GM21381 (cell line): ENCODE results near the gene ENTPD8.

Experiments
- ATAC-seq: cut with Tn5 transposase; IDR thresholded peaks from one replicate; pipeline ENCODE4 v1.9.1; 2021; ENCODE audit warnings: mild to moderate bottlenecking, moderate library complexity; ENCODE audit not compliant: unreplicated experiment

ENTPD8 gene, protein sequence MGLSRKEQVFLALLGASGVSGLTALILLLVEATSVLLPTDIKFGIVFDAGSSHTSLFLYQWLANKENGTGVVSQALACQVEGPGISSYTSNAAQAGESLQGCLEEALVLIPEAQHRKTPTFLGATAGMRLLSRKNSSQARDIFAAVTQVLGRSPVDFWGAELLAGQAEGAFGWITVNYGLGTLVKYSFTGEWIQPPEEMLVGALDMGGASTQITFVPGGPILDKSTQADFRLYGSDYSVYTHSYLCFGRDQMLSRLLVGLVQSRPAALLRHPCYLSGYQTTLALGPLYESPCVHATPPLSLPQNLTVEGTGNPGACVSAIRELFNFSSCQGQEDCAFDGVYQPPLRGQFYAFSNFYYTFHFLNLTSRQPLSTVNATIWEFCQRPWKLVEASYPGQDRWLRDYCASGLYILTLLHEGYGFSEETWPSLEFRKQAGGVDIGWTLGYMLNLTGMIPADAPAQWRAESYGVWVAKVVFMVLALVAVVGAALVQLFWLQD

DNA sequence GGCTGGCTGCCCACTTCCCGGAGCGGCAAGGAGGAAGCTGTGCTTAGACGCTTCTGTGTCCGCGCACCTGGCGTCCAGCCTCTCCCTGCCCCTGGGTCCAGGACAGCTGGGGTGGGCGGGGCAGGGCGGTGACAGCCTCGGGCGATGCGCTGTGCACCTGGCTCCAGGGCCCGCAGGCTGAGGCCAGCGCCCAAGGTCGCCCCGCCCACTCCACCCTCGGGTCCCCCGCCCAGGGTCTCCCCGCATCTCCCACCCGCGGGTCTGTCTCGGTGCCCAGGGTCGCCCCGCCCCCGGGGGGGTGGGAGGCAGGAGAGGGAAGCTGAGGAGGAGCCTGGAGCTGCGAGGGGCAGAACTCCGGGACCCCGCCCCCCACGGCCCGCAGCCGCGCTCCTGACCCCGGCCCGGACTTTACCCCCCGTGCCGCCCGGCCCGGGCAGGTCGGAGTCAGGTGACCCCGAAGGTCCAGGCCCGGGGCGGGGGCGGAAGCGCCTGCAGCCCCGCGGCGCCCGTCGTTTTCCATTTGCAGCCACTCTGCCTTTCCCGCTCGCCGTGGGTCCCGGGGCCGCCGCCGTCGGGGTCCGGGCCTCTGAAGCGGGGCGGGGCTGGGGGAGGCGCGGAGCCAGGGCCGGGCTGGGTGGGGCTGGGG is at the start of gene ENTPD8:
ENTPD8 (minus strand) TSS at position 69 of the 646 bp plus-strand sequence. CDS start 3,072 bp downstream, outside the sequence.
- no peak for ATAC-seq

DNA sequence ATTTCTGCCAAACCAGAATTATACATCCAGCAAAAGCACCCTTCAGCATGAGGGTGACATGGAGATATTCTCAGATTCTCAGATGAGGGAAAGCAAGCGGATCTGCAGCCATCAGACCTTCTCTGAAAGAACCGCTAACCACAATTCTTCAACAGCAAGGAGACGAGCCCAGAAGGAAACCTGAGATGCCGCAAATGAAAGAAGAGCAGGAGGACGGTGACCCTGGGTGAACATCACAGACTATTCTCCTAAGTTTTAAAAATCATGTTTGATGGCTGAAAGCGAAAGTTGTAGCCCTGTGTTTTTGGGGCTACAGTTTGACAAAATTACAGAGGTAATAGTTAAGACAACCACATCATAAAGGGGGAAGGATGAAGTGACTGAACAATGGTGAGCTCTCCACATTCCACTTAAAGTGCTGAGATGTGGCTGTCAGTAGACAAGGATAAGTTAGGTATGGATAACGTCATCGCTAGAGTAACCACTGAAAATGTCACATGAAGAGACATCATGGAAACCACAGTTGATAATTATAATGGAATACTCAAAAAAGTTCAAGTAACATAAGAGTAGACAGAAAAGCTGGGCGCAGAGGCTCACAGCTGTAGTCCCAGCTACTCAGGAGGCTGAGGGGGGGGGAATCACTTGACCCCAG is 49.5 kb upstream of the ENTPD8 start:
- ATAC-seq = no peak

DNA sequence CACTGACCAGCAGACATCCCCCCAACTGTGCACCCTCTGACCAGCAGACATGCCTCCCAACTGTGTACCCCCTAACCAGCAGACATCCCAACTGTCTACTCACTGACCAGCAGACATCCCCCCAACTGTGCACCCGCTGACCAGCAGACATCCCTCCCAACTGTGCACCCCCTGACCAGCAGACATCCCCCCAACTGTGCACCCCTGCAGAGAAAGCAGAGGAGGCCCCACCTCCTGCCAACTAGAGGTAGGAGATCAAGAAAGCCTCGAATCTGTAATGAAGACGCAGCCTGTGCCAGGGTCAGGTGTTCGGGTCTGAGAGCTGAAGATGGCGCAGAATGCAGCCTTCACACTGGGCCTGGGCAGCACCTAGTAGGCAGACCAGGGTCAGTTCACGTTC is 47.7 kb upstream of the ENTPD8 start:
- no peak for ATAC-seq

DNA sequence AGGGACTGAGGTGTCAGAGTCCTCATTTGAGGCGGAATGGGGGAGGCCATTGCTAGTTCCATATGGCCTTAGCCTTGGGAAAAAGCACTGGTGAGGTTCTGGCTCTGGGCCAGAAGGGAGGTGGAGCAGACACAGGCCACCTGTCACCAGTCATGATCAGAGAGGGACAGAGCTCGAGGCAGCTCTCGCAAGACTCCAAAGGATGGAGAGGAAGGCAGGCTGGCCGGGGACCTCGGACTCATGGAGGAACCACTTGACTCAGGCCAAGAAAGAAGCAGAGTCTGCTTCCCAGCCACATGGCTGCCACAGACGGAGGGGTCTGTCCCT is 47.1 kb upstream of the ENTPD8 start:
- no peak for ATAC-seq

DNA sequence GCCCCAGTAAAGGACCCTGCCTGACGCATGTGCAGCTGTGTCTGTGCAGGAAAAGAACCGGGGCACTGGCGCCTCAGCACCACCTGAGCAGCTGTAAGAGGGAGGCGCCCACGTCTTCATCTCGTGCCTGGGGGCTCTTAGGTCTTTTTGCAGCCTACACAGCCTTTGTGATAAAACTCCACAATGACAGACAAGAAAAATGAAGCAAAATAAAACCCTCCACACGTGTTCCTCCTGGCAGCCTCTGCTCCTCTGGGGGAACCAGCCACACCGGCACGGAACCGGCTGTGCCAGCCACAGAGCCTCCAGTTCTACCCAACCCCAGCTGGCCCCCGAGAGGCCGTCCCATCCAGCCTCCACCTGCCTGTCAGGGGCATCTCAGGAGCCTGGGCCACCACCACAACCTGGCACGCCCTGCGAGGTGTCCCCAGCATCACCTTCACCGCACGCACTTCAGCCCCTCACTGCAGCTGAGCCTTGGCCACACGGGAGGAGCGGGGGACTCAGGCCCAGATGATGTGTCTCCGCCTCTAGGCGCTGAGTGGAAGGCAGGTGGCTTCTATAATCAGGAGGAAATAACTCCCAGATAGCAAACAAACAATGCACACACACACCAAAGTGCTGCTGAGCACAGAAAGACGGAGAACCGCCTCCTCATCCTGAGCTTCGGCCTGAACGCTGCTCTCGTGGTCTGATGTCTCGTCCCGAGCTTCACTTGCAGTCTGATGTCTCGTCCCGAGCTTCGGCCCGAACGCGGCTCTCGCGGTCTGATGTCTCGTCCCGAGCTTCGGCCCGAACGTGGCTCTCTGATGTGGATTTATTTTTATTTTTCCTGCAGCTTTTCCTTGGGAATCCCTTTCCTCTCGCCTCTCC is 46.5 kb upstream of the ENTPD8 start:
- ATAC-seq = no peak

DNA sequence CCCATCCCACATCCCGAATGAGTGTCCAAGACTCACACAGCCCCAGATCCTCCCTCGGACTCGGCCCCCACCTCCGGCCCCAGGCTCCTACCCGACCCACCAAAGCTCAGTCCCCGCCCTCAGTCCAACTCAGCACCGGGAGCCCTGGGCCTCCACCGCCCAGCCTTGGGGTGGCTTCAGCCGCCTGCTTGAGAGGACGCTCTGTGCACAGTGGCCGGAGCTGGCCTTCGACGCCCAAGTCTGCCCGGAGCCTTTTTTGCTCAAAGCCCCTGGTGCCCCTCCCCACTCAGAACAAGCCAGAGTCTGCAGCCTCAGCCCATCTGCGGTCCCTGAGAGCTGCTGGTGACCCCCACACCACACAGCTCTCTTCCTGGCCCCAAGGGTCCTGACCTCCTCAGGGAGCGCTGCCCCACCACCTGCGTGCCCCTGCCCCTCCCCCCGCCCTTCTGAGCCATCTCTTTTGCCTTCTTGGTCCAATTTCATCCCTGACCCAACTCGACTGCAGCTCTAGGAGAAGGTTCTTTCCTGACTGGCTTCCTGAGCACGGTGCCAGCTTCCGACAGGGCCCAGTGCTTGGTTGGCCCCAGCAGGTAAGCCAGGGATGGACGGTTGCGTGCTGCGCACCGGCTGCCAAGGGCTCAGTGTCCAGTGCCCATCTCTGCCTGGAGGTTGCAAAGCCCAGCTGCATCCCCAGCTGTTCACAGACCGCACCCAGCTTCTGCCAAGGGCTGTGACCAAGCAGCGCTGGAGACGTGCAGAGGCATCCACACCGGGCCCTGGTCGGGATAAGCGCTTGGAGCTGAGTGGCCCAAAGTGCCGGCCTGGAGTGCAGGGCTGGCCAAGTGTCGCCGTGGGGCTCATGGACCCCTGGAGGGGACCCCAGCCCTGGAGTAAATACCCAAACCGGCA is 45.6 kb upstream of the ENTPD8 start:
- no peak for ATAC-seq

DNA sequence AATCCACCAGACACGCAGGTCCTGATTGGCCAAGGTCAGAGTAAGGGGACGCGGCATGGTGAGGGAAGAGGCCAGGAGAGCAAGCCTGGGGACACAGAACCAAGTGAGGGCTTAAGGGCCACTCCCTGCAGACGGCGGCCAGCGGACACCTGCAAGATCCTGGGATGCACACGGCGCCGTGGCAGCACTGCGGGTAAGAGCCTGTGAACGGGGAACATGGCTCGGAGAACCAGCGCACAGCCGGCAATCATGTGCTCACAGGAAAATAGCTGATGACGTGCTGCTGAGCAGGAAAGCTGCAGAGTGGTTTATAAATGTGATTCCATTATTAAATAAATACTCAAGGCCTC is 45.0 kb upstream of the ENTPD8 start:
- ATAC-seq = no peak

DNA sequence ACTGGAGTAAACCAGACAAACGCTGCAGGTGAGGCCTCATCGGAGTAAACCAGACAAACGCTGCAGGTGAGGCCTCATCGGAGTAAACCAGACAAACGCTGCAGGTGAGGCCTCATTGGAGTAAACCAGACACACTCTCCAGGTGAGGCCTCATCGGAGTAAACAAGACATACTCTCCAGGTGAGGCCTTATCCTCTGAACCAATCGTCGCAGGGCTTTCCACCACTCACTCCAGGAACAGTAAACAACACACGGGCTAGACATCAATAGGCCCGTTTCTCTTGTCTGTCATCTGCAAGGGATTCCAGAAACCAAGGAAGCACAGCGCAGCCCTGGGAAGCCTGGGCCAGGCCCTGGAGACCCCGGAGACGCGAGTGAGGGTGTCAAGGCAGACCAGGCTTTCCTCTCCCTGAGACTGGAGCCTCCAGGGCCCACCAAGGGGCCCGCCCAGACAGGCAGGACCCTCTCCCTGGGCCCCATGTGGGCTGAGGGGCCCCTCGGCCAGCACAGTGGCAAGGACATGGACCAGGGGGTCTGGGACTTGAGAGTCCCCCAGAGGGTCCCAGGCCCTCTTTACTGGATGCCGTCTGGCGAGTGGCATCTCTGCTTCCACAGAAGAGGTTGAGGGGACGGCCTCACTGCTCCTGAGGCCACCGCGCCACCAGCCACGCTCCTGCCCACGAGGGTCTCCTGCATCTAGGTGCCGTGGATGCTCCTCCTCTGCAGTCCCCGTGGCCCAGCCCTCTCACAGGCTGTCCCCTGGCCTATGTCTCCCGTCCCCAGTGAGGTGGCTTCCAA is 44.4 kb upstream of the ENTPD8 start:
- no peak for ATAC-seq

DNA sequence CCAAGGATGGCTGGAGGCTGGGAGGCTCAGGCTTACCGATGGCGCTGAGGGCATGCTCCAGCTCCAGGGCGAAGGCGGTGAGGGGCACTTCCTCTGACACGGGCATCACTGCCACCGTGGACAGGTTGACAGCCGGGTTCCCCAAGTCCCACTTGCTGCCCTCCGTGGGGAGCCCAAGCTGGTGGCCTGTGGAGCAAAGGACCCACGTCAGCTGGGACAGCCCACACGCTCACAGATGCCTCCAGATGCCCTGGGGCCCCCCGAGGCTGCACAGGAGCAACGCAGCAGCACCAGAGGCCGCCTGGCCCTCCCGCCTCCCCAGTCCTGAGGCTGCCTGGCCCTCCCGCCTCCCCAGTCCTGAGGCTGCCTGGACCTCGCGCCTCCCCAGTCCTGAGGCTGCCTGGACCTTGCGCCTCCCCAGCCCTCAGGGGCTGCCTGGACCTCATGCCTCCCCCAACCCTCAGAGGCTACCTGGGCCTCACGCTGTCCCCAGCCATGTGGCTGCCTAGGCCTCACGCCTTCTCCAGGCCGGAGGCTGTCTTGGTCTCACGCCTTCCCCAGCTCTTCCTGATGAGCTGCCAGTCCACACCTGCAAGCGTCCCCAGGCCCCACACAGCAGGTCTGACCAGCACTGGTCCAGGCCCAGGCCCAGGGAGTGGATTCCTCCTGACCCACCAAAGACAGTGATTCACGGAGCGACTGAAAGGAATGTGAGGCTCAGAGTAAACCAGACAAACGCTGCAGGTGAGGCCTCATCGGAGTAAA is 43.6 kb upstream of the ENTPD8 start:
- no peak for ATAC-seq

DNA sequence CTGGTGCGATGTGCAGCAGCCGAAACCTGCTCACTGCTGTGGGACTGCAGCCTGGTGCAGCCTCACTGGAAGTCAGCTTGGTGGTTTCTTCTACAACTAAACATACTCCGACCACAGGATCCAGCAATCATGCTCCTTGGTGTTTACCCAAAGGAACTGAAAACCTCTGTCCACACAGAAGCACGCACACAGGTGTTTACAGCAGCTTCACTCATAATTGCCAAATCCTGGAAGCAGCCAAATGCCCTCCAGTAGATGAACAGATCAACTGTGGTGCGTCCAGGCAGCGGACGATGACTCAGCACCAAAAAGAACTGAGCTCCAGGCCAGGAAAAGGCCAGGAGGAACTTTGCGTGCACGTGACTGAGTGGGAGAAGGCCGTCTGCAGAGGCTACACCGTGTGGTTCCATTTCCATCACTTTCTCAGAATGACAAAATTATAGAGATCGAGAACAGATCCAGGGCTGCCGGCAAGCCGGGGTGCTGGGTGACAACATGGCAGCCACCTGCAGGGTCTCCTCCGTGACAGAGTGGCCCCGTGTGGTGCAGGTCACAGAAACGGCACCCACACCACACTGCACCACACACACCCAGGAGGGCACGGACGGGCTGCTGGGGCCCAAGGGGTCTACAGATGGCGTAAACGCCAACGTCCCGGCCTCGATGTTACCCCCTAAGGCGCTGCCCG is 41.1 kb upstream of the ENTPD8 start:
- ATAC-seq = no peak

DNA sequence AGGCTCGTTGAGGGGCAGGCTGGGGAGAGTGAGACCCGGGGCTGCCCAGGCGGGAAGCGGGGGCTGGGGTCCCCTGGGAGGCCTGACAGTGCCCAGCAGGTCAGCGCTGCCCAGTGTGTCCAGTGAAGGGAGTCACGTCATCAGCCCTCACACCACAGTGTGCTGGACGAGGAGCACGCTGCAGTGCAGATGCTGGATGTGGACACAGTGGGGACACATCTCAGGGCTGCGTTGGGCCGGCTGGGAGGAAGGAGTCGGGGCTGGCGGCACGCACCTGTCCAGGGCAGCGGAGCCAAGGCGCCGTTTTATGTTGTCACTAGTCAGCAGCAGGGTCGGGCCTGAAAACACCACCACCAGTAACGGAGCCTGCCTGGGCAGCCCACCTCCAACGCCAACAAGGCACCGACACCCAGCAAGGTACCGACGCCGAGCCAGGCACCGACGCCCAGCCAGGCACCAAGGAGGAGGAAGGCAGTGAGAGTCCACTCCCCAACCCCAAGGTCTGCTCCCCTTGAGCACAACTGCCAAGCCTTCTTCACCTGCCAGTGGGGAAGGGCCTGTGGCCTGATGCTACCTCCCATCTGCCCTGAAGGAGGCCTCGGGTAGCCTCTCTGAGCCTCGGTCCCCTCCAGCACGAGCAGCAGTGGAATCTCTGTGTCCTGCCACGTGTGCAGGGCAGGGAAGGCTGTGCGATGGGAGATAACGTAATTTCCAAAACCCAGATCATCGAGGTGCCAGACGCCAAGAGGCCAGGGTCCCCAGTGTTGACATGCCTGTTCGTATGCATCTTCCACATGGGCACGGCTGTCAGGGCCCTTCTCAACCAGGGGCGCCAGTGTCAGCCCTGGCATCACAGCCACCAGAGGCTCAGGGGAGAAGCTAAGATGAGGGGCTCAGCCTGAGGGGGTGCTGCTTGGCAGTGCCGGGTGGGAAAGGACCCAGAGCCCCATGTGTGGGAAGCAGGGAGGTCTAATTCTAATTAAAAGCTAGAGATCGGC is 39.8 kb upstream of the ENTPD8 start:
- ATAC-seq = no peak

DNA sequence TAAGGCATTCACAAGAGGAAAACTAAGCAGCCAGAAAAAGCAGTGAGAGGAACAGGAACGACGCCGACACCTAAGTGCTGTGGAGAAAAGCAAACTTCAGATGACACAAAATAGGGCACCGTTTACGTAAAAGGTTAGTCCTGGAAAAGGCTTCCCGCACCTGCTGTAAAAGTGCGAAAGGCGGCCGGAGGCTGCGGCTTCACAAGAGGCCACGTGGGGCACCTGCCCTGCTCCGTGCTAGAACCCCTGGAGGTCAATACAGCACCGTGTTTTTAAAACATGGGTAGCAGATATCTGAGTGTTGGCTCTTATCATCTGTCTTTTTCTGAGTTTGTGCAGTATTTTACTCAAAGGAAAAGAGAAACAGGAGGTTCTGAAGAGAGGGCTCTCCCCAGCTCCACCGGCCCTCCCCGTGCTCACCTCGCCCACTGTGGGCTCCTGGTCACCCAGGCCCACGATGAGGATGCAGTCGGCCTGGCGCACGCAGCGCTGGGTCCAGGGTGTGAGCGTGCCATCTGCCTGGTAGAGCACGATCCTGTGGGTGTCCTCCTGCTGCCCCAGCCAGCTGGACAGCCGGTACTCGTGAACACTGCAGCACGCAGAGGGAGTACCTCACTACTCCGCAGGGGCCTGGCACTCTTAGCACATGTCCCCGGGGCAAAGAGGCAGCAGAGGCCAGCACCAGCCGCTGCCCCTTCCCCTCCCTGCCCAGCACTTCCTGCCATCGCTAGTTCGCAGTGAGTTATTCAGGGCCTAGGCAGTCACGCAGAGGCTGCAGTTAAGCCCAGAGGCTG is 38.9 kb upstream of the ENTPD8 start:
- ATAC-seq = no peak

DNA sequence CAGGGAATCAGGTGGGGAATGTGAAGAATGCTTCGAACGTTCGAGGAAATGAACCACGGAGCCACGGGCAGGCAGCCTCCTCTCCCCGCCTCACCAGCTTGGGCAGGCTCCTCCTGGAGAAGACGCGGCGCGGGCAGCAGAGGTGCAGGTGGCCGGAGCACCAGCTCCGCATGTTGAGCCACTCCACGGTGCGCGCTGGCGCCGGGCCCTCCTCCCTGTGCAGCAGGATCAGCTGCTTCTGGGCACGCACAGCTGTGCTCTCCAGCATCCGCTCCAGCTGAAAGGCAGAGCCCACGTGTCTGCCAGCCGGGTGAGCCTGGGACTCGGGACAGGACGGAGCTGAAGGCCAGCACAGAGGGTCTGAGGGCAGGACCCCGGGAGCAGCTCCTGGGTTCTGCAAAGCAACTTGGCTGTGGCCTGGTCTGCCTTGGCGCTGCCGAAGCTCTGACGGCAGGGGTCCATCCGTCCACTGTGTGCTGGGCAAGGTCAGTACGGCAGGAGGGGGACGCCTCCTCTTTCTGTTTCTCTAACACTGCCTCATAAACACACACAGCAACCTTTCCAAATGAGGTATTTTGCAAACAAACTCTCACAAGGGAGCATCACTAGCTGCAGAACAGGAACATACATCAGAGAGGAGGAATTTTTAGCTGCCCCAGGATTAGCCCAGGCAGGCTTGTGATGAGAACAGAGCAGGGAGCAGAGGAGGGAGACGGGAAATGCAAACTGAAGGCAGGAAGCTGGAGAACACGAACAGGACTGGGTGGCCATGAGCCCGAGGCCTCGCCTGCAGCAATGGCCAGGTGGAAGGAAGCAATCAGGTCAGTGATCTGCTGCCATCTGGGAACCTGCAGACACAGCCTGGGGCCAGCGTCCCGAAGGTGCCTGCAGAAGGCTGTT is 38.1 kb upstream of the ENTPD8 start:
- no peak for ATAC-seq

DNA sequence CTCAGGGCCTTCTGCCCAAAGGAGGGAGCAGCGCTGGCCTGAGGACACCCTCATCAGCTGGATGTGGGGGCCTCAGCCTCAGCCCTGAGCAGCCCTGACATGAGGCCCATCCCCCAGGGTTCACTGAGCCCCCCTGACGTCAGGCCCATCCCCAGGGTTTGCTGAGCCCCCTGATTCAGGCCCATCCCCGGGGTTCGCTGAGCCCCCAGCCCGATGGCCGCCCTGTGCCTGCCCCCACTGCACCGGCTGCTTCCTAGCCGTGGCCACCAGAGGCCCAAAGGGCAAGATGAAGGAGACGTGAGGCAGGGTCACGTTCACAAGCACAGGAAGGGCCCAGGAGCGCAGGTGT is 37.4 kb upstream of the ENTPD8 start:
- no peak for ATAC-seq
